Gastroesophageal sphincter (tissue), 3 donors: Measurements from ENCODE around the gene LRRC46.

Source experiments
- CTCF ChIP-seq, 4 experiments: fragments of 200-600 bp in 2 of 4; fragments of 450-650 bp in 2 of 4; sonication (generic) in 1 of 4; IDR thresholded peaks; one replicate each; pipeline ENCODE4 v1.5.1; 2017 to 2019; ENCODE audit warnings: antibody characterized with exemption in 4 of 4, mild to moderate bottlenecking in 2 of 4, moderate library complexity in 2 of 4
- POLR2A ChIP-seq, 2 donors: fragments of 450-650 bp; IDR thresholded peaks; one replicate each; pipeline ENCODE4 v1.6.1; 2017; ENCODE audit warnings: antibody characterized with exemption in 2 of 2, mild to moderate bottlenecking in 2 of 2, moderate library complexity in 1 of 2
- POLR2AphosphoS5 ChIP-seq: sonication (generic); formaldehyde crosslinking; IDR thresholded peaks from one replicate; pipeline ENCODE4 v1.6.1; 2017; ENCODE audit warnings: antibody characterized with exemption

- TF ChIP-seq CTCF (IDR thresholded peaks at IDR 0.05), result no peak
- TF ChIP-seq POLR2AphosphoS5, result no peak
- TF ChIP-seq POLR2A (IDR thresholded peaks at IDR 0.05), result no peak
These were observed 42.0 kb downstream of the LRRC46 start for GRCh38 chr17:47873200-47874090.
